ENCODE measurements around the gene NOX4. TPM values are rescaled to one million over a fixed set of nuclear protein-coding genes. Genes with fewer than 3 reads are reported as not detected.

The NOX4 gene
- total RNA-seq, 1 donor from 2014 or later = 6.2 TPM

DNA sequence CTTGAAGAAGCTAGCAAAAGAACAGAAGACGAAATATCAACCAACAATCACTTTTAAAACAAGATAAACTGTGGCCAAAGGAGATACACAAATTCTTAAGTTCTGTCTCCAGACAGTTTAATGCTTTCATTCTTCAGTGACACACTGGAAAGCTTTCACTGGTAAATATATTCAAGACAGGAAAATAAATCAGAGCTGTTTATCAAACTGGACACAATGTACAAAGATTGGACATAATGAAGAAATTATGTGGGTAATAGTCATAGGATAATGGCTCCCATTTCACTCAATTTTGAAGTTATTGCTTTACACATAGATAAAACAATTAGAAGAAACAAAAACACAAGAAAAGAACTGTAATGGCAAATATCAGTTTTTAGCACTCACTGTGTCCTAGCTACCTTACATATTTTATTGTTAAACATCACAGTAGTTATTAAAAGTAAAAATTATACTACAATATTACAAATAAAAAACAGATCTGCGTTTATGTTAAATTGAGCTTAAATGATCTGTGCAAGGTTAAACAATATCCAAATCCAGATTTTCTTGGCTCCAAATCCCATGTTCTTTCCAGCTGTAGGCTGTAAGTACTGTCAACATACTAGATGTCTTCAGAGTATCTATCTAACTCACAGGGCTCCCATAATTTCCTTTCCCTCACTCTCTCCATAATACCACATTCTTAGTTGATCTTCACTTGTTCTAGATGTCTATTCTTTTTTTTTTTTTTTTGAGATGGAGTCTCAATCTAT, 38.6 kb upstream of the NOX4 start:
- peaks cover 3% of the 10 kb centered on the region for H3K36me3 Mint-ChIP-seq (ENCODE audit: low read depth)
- H3K4me1 Mint-ChIP-seq = no peaks in the 10 kb centered on the region
- H3K27me3 Mint-ChIP-seq (ENCODE audit: low read depth) = no peaks in the 10 kb centered on the region
- TF ChIP-seq, protein P1, sequence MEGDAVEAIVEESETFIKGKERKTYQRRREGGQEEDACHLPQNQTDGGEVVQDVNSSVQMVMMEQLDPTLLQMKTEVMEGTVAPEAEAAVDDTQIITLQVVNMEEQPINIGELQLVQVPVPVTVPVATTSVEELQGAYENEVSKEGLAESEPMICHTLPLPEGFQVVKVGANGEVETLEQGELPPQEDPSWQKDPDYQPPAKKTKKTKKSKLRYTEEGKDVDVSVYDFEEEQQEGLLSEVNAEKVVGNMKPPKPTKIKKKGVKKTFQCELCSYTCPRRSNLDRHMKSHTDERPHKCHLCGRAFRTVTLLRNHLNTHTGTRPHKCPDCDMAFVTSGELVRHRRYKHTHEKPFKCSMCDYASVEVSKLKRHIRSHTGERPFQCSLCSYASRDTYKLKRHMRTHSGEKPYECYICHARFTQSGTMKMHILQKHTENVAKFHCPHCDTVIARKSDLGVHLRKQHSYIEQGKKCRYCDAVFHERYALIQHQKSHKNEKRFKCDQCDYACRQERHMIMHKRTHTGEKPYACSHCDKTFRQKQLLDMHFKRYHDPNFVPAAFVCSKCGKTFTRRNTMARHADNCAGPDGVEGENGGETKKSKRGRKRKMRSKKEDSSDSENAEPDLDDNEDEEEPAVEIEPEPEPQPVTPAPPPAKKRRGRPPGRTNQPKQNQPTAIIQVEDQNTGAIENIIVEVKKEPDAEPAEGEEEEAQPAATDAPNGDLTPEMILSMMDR (conservative IDR thresholded peaks at IDR 0.05) = no peak
- DNase-seq (ENCODE audit: low read depth, low spot score) = no peak
- peaks cover 12% of the 10 kb centered on the region for H3K9me3 Mint-ChIP-seq
- no peak overlapping the region for H3K4me3 Mint-ChIP-seq
- no peak overlapping the region for H3K27ac Mint-ChIP-seq (ENCODE audit: unreplicated experiment)

DNA sequence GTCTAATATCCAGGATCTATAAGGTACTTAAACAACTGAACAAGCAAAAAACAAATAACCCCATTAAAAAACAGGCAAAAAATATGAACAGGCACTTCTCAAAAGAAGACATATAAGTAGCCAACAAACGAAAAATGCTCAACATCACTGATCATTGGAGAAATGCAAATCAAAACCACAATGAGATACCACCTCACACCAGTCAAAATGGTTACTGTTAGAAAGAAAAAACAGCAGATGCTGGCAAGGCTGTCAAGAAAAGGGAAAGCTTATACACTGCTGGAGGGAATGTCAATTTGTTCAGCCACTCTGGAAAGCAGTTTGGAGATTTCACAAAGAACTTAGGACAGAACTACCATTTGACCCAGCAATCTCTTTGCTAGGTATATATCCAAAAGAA, 30.6 kb upstream of the NOX4 start:
- no peaks in the 10 kb centered on the region for H3K4me1 Mint-ChIP-seq

DNA sequence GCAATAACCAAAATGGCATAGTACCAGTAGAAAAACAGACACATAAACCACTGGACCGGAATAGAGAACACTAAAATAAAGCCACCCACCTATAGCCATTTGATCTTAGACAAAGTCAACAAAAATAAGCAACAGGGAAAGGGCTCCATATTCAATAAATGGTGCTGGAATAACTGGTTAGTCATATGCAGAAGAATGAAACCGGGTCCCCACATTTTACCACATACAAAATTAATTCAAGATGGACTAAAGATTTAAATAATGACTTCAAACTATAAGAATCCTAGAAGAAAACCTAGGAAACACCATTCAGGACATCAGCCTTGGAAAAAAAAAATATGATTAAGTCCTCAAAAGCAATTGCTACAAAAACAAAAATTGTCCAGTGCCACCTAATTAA, 30.1 kb upstream of the NOX4 start:
- Mint-ChIP-seq H3K4me1 (no peaks in the 10 kb centered on the region), H3K9me3 (no peaks in the 10 kb centered on the region), H3K27me3 (ENCODE audit: low read depth) (no peaks in the 10 kb centered on the region), H3K36me3 (ENCODE audit: low read depth) (no peaks in the 10 kb centered on the region), H3K4me3 (no peak overlapping the region), H3K27ac (ENCODE audit: unreplicated experiment) (no peak overlapping the region)
- no peak for DNase-seq (ENCODE audit: low read depth, low spot score)
- TF ChIP-seq, protein P1 (conservative IDR thresholded peaks at IDR 0.05) = no peak

More for the DNA sequence above, 30.6 kb upstream of the NOX4 start:
- Mint-ChIP-seq H3K9me3 (peaks cover 3% of the 10 kb centered on the region), H3K36me3 (ENCODE audit: low read depth) (peaks cover under 1% of the 10 kb centered on the region), H3K4me3 (no peak overlapping the region), H3K27ac (ENCODE audit: unreplicated experiment) (no peak overlapping the region), H3K27me3 (ENCODE audit: low read depth) (no peaks in the 10 kb centered on the region)
- TF ChIP-seq, protein P1 (conservative IDR thresholded peaks at IDR 0.05) = no peak
- DNase-seq (ENCODE audit: low read depth, low spot score) = no peak

DNA sequence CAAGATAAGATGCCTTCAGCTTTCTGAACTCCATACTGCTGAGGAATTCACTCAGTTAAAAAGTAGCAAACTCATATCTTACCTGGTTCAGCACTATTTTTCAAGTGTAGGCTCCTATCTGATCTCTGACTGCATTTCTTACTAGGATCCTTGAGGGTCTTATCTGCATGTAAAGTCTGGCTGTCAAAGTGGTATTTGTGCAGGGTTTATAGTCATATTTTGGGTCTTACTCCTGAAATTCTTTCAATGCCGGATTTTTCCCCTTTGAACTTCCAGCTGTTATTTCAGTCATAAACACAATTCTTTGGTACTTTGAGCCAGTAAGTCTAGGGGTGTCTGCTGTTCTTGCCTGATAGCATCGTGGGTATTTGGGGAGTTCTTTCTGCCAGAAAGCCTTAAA, 25.3 kb upstream of the NOX4 start:
- no peak overlapping the region for H3K27ac Mint-ChIP-seq (ENCODE audit: unreplicated experiment)

DNA sequence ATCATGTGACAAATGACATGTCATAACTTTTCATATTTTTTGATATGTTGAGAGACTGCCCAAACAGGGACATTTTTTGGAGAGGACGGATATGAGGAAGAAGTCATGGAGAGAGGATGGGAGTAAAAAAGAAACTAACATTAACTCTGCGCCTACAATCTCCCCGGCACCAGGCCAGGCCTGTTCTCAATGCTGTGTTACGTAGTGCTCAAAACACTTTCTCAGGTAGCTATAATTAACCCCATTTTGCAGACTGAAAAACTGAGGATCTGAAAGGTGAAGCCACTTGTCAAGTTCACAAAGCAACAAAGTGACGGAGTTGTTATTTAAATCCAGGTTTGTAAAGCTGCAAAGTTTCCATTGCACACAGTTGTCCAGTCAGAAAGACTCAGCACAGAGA, 17.4 kb upstream of the NOX4 start:
- Mint-ChIP-seq H3K36me3 (ENCODE audit: low read depth) (no peaks in the 10 kb centered on the region), H3K27me3 (ENCODE audit: low read depth) (no peaks in the 10 kb centered on the region), H3K4me3 (no peak overlapping the region), H3K9me3 (no peaks in the 10 kb centered on the region), H3K27ac (ENCODE audit: unreplicated experiment) (no peak overlapping the region), H3K4me1 (no peaks in the 10 kb centered on the region)
- DNase-seq (ENCODE audit: low read depth, low spot score) = no peak
- TF ChIP-seq, protein P1 (conservative IDR thresholded peaks at IDR 0.05) = no peak

More for the DNA sequence above, 25.3 kb upstream of the NOX4 start:
- Mint-ChIP-seq H3K36me3 (ENCODE audit: low read depth) (no peaks in the 10 kb centered on the region), H3K4me3 (no peak overlapping the region), H3K27me3 (ENCODE audit: low read depth) (no peaks in the 10 kb centered on the region), H3K9me3 (peaks cover 3% of the 10 kb centered on the region), H3K4me1 (no peaks in the 10 kb centered on the region)
- TF ChIP-seq, protein P1 (conservative IDR thresholded peaks at IDR 0.05) = no peak
- no peak for DNase-seq (ENCODE audit: low read depth, low spot score)

Data from neural crest cell (in vitro differentiated cells).